Measurements from ENCODE around the gene SALL1.

Gene SALL1

DNA sequence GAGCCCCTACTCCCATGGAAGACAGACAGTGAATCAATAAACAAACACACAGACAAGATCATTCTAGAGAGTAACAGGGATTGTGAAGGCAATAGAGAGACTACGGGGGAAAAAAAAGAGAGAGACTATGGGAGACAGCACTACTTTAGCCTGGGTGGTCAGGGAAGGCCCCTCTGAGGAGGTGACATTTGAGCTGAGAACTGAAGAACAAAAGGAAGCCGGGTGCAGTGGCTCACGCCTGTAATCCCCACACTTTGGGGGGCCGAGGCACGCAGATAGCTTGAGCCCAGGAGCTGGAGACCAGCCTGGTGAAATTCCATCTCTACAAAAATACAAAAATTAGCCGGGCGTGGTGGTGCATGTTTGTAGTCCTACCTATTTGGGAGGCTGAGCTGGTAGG, 29.2 kb downstream of the SALL1 start:
- no peaks in the 10 kb centered on the region for H3K9me3 Mint-ChIP-seq

DNA sequence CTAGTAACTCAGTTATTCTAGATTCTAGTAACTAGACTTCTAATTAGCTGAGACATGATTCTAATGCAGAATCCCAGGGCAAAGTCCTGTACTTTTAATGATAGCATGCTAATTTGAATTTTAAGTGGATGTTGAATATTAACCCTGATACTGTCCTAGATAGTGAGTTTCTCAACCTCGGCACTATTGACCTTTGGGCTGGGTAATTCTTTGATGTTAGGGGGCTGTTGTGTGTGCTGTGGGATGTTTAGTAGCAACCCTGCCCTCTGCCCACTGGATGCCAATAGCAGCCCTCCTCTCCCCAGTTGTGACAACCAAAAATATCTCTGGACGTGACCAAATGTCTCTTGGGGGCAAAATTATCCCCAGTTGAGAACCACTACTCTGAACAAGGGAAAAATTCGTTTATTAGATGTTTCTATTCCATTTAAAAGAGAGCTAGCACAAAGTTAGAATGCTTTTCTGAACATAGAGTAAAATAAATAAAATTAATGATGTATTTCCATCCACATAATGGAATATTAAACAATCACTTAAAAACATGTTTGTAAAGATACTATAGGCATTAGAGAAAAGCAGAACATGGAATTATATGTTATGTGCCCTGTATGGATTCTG, 30.2 kb downstream of the SALL1 start:
- H3K27ac Mint-ChIP-seq, result peak overlapping the region in 1 of 3 experiments; percentile 55
- H3K4me1 Mint-ChIP-seq, result peaks cover 21% of the 10 kb centered on the region
- peaks cover 71% of the 10 kb centered on the region for H3K27me3 Mint-ChIP-seq (ENCODE audit: low read depth)
- no peaks in the 10 kb centered on the region for H3K36me3 Mint-ChIP-seq (ENCODE audit: low read depth)
- TF ChIP-seq, protein P1, sequence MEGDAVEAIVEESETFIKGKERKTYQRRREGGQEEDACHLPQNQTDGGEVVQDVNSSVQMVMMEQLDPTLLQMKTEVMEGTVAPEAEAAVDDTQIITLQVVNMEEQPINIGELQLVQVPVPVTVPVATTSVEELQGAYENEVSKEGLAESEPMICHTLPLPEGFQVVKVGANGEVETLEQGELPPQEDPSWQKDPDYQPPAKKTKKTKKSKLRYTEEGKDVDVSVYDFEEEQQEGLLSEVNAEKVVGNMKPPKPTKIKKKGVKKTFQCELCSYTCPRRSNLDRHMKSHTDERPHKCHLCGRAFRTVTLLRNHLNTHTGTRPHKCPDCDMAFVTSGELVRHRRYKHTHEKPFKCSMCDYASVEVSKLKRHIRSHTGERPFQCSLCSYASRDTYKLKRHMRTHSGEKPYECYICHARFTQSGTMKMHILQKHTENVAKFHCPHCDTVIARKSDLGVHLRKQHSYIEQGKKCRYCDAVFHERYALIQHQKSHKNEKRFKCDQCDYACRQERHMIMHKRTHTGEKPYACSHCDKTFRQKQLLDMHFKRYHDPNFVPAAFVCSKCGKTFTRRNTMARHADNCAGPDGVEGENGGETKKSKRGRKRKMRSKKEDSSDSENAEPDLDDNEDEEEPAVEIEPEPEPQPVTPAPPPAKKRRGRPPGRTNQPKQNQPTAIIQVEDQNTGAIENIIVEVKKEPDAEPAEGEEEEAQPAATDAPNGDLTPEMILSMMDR (IDR thresholded peaks at IDR 0.05; ENCODE audit: unreplicated experiment in 3 of 3), result no peak
- no peak overlapping the region for H3K4me3 Mint-ChIP-seq
- no peaks in the 10 kb centered on the region for H3K9me3 Mint-ChIP-seq

More for the DNA sequence above, 29.2 kb downstream of the SALL1 start:
- H3K36me3 Mint-ChIP-seq (ENCODE audit: low read depth), result no peaks in the 10 kb centered on the region
- H3K27me3 Mint-ChIP-seq (ENCODE audit: low read depth), result peaks cover 74% of the 10 kb centered on the region
- no peak overlapping the region for H3K4me3 Mint-ChIP-seq
- TF ChIP-seq, protein P1 (IDR thresholded peaks at IDR 0.05; ENCODE audit: unreplicated experiment in 3 of 3), result no peak
- H3K27ac Mint-ChIP-seq, result peak overlapping the region in 2 of 3 experiments; percentile 9 to 56
- peaks cover 15% of the 10 kb centered on the region for H3K4me1 Mint-ChIP-seq

DNA sequence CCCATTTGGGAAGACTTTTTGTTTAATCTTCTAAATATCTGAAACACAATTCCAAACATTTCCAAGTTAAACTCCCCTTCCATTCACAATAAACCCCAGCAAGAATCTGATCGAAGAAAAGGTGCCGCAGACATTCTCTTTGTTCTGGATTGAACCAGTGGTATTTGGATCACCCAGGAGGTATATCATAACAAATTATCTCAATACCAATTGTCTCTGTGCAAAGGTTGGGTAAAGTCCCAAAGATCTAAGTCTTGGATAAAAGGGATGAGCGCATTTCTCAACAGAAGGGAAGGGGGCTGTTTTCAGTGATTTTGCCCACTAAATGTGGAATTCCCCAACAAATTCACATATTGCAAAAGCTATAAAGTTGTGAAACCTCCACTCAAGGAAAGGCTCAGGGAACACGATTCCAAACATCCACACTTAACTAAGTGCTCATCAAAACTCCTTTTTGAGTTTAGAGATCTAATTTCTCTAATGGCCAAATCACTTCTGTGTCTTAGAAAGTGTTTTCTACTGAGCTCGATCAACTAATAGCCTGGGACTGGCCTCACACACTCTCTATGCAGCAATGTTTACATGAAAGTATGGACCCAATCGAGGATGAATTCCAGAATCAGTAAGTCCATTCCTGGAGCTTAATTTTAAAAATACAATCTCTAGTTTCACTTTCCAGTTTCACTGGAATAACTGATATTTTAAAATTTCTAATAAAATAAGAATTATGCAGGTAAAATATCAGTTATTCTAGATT, 30.9 kb downstream of the SALL1 start:
- Mint-ChIP-seq H3K27ac (peak overlapping the region; percentile 14 to 57 (median 52)), H3K9me3 (no peaks in the 10 kb centered on the region), H3K36me3 (ENCODE audit: low read depth) (no peaks in the 10 kb centered on the region), H3K27me3 (ENCODE audit: low read depth) (peaks cover 75% of the 10 kb centered on the region), H3K4me3 (no peak overlapping the region), H3K4me1 (peaks cover 27% of the 10 kb centered on the region)
- TF ChIP-seq, protein P1 (IDR thresholded peaks at IDR 0.05; ENCODE audit: unreplicated experiment in 3 of 3), result no peak

DNA sequence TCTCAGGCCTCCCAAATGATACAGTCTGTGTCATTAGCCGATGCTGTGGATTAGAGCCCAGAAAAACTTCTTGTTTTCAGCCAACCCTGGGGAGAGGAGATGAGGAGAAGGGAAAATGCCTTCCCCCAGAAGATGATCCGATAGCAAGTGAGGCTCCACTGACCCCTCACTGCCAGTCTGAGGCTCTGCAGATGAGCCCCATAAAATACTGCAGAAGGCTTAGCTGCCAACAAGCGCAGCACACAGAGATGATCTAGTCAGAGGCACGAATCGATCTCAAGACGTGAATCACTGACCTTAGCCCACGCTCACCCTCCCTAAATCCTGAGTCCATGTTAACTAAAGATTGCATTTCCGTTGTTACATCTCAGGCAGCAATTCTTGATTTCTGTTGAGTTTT, 31.5 kb downstream of the SALL1 start:
- no peak overlapping the region for H3K4me3 Mint-ChIP-seq
- peaks cover 75% of the 10 kb centered on the region for H3K27me3 Mint-ChIP-seq (ENCODE audit: low read depth)
- TF ChIP-seq, protein P1 (IDR thresholded peaks at IDR 0.05; ENCODE audit: unreplicated experiment in 3 of 3), result no peak
- H3K4me1 Mint-ChIP-seq, result peaks cover 33% of the 10 kb centered on the region
- peak overlapping the region; percentile 14 to 57 (median 52) for H3K27ac Mint-ChIP-seq
- no peaks in the 10 kb centered on the region for H3K36me3 Mint-ChIP-seq (ENCODE audit: low read depth)
- no peaks in the 10 kb centered on the region for H3K9me3 Mint-ChIP-seq

DNA sequence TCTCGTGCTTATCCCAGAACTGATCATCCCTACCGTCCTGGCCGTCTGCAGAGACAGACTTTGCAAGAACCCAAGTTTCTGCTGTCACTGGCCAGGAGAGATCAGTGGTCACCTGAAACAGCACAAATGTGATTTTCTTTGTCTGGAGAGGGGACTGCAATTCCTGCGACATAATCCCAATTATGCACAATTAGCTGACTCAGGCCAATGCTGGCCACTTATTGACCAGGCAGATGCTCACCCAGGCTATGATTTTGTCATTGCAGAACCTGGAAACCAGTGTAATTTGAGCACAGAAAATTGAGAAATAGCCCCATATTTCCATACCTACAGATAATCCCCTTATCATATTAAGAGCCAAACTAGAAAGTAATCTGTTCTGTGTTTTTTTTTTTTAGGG, 34.7 kb downstream of the SALL1 start:
- Mint-ChIP-seq H3K27ac (peak overlapping the region in 1 of 3 experiments; percentile 77), H3K4me1 (peaks cover 57% of the 10 kb centered on the region), H3K9me3 (no peaks in the 10 kb centered on the region), H3K27me3 (ENCODE audit: low read depth) (peaks cover 80% of the 10 kb centered on the region), H3K4me3 (no peak overlapping the region), H3K36me3 (ENCODE audit: low read depth) (no peaks in the 10 kb centered on the region)
- TF ChIP-seq, protein P1 (IDR thresholded peaks at IDR 0.05; ENCODE audit: unreplicated experiment in 3 of 3), result no peak

Data from nephron (organoid).